Measurements from ENCODE around the gene MAGI2.

Gene MAGI2

GRCh38 chr7:79376299-79377025 is 77.0 kb downstream of the MAGI2 start:
- no peak for DNase-seq (ENCODE audit: low read depth)

- no peak for DNase-seq (ENCODE audit: low read depth)
Measured at GRCh38 chr7:79361214-79361613, 92.3 kb downstream of the MAGI2 start.

- DNase-seq (ENCODE audit: low read depth), result no peak
Measured at GRCh38 chr7:79359827-79360226, 93.6 kb downstream of the MAGI2 start.

- no peak for DNase-seq (ENCODE audit: low read depth)
Measured at GRCh38 chr7:79357101-79357500, 96.4 kb downstream of the MAGI2 start.

GRCh38 chr7:79353720-79354468 is 99.6 kb downstream of the MAGI2 start:
- DNase-seq (ENCODE audit: low read depth), result no peak

- DNase-seq (ENCODE audit: low read depth), result no peak
Measured at GRCh38 chr7:79352323-79352722, 101.1 kb downstream of the MAGI2 start.

- DNase-seq (ENCODE audit: low read depth), result no peak
Measured at GRCh38 chr7:79347351-79347750, 106.1 kb downstream of the MAGI2 start.

GRCh38 chr7:79341902-79342301 is 111.6 kb downstream of the MAGI2 start:
- DNase-seq (ENCODE audit: low read depth), result no peak

- no peak for DNase-seq (ENCODE audit: low read depth)
Measured at GRCh38 chr7:79340212-79340611, 113.3 kb downstream of the MAGI2 start.

- no peak for DNase-seq (ENCODE audit: low read depth)
Measured at GRCh38 chr7:79339208-79339925, 114.1 kb downstream of the MAGI2 start.

GRCh38 chr7:79337717-79338116 is 115.8 kb downstream of the MAGI2 start:
- no peak for DNase-seq (ENCODE audit: low read depth)

- no peak for DNase-seq (ENCODE audit: low read depth)
Measured at GRCh38 chr7:79334841-79335240, 118.6 kb downstream of the MAGI2 start.

GRCh38 chr7:79334334-79334733 is 119.1 kb downstream of the MAGI2 start:
- DNase-seq (ENCODE audit: low read depth), result no peak

GRCh38 chr7:79332091-79332490 is 121.4 kb downstream of the MAGI2 start:
- DNase-seq (ENCODE audit: low read depth), result no peak

GRCh38 chr7:79329464-79329863 is 124.0 kb downstream of the MAGI2 start:
- DNase-seq (ENCODE audit: low read depth), result no peak

GRCh38 chr7:79320741-79321473 is 132.6 kb downstream of the MAGI2 start:
- no peak for DNase-seq (ENCODE audit: low read depth)

GRCh38 chr7:79319369-79319768 is 134.1 kb downstream of the MAGI2 start:
- no peak for DNase-seq (ENCODE audit: low read depth)

GRCh38 chr7:79317728-79318127 is 135.7 kb downstream of the MAGI2 start:
- DNase-seq (ENCODE audit: low read depth), result no peak

GRCh38 chr7:79312022-79312421 is 141.4 kb downstream of the MAGI2 start:
- DNase-seq (ENCODE audit: low read depth), result no peak

- DNase-seq (ENCODE audit: low read depth), result no peak
Measured at GRCh38 chr7:79308192-79308591, 145.3 kb downstream of the MAGI2 start.

- no peak for DNase-seq (ENCODE audit: low read depth)
Measured at GRCh38 chr7:79307376-79307775, 146.1 kb downstream of the MAGI2 start.

- DNase-seq (ENCODE audit: low read depth), result no peak
Measured at GRCh38 chr7:79304711-79305110, 148.8 kb downstream of the MAGI2 start.
